Endothelial cell (in vitro differentiated cells): ENCODE data around the gene KCND2. TPM values are rescaled to one million over a fixed set of nuclear protein-coding genes. Genes with fewer than 3 reads are reported as not detected.

Experiments
- DNase-seq: peaks from one replicate; pipeline ENCODE4 v3.0.0; 2021; ENCODE audit warnings: low spot score
- H3K27ac Mint-ChIP-seq: one replicate; pipeline ENCODE4 v1.8.0; 2021; ENCODE audit warnings: mixed read lengths, inconsistent platforms; ENCODE audit not compliant: unreplicated experiment
- H3K27me3 Mint-ChIP-seq: one replicate; pipeline ENCODE4 v1.8.0; 2021; ENCODE audit warnings: mild to moderate bottlenecking, moderate library complexity, mixed read lengths, inconsistent platforms; ENCODE audit not compliant: unreplicated experiment
- H3K36me3 Mint-ChIP-seq: one replicate; pipeline ENCODE4 v1.8.0; 2021; ENCODE audit warnings: mild to moderate bottlenecking, low read depth, mixed read lengths, inconsistent platforms; ENCODE audit not compliant: unreplicated experiment
- H3K4me1 Mint-ChIP-seq: one replicate; pipeline ENCODE4 v1.8.0; 2021; ENCODE audit warnings: mild to moderate bottlenecking, mixed read lengths, inconsistent platforms; ENCODE audit not compliant: unreplicated experiment
- H3K4me3 Mint-ChIP-seq: one replicate; pipeline ENCODE4 v1.8.0; 2021; ENCODE audit warnings: mild to moderate bottlenecking, mixed read lengths, inconsistent platforms; ENCODE audit not compliant: unreplicated experiment
- H3K9me3 Mint-ChIP-seq: one replicate; pipeline ENCODE4 v1.8.0; 2021; ENCODE audit warnings: mixed read lengths, inconsistent platforms; ENCODE audit not compliant: unreplicated experiment
- CTCF ChIP-seq: fragments of 200-600 bp; sonication (generic); IDR thresholded peaks from one replicate; pipeline ENCODE4 v1.5.0; 2021; ENCODE audit warnings: antibody characterized with exemption; ENCODE audit not compliant: unreplicated experiment
- total RNA-seq: library from RNA; stranded (reverse); fragmentation: NEBNext Ultra II Directional; extraction: Animal tissue kit (Norgen Biotek cat#: 25700); gene quantifications from one replicate; pipeline ENCODE4 v1.2.1, GENCODE V29; 2021; ENCODE audit not compliant: unreplicated experiment

Gene KCND2
- total RNA-seq, 1 donor from 2014 or later, result 0.28 TPM

GRCh38 chr7:120521761-120522737, 249.1 kb downstream of the KCND2 start:
- no peak for DNase-seq
- H3K4me3 Mint-ChIP-seq, result no peak overlapping the region
- no peaks in the 10 kb centered on the region for H3K27me3 Mint-ChIP-seq
- no peaks in the 10 kb centered on the region for H3K4me1 Mint-ChIP-seq
- H3K27ac Mint-ChIP-seq, result no peak overlapping the region
- H3K9me3 Mint-ChIP-seq, result no peaks in the 10 kb centered on the region
- no peaks in the 10 kb centered on the region for H3K36me3 Mint-ChIP-seq
- TF ChIP-seq CTCF, result no peak

- no peak overlapping the region for H3K4me3 Mint-ChIP-seq
- H3K36me3 Mint-ChIP-seq, result no peaks in the 10 kb centered on the region
- no peaks in the 10 kb centered on the region for H3K27me3 Mint-ChIP-seq
- no peaks in the 10 kb centered on the region for H3K4me1 Mint-ChIP-seq
- no peak for DNase-seq
- no peak for TF ChIP-seq CTCF
- H3K9me3 Mint-ChIP-seq, result no peaks in the 10 kb centered on the region
- H3K27ac Mint-ChIP-seq, result no peak overlapping the region
These were observed 251.0 kb downstream of the KCND2 start for GRCh38 chr7:120523985-120524384.

- DNase-seq, result no peak
- Mint-ChIP-seq H3K4me1 (no peaks in the 10 kb centered on the region), H3K9me3 (no peaks in the 10 kb centered on the region), H3K36me3 (no peaks in the 10 kb centered on the region), H3K4me3 (no peak overlapping the region), H3K27me3 (no peaks in the 10 kb centered on the region), H3K27ac (no peak overlapping the region)
- no peak for TF ChIP-seq CTCF
These were observed 254.0 kb downstream of the KCND2 start for GRCh38 chr7:120526902-120527509.

GRCh38 chr7:120529736-120530135, 256.8 kb downstream of the KCND2 start:
- H3K4me3 Mint-ChIP-seq, result no peak overlapping the region

More at GRCh38 chr7:120529736-120530135, 256.8 kb downstream of the KCND2 start:
- H3K27me3 Mint-ChIP-seq, result no peaks in the 10 kb centered on the region
- no peaks in the 10 kb centered on the region for H3K36me3 Mint-ChIP-seq
- H3K27ac Mint-ChIP-seq, result no peak overlapping the region
- no peaks in the 10 kb centered on the region for H3K4me1 Mint-ChIP-seq
- no peak for DNase-seq
- no peak for TF ChIP-seq CTCF
- H3K9me3 Mint-ChIP-seq, result no peaks in the 10 kb centered on the region
